Panc1 (cell line): ENCODE data around the gene HERC5. TPM values are rescaled to one million over a fixed set of nuclear protein-coding genes. Genes with fewer than 3 reads are reported as not detected.

Experiments used
- ATAC-seq: fragments of 200-7000 bp; cut with Tn5 transposase; 2 replicates; pipeline ENCODE4 v1.9.1; 2020; ENCODE audit warnings: mild to moderate bottlenecking, moderate library complexity
- BruUV-seq: library from RNA; stranded (reverse); fragments of 400-500 nt; replicated peaks from 2 replicates; lab custom pipeline; 2021; lab: Mats Ljungman, UMichigan
- CTCF ChIA-PET: fragments of 300-600 bp; sonication (Branson Sonifier 250); formaldehyde crosslinking; loops from one replicate; lab custom pipeline; 2022; ENCODE audit warnings: antibody characterized with exemption; lab: Charles Lee
- POLR2A ChIA-PET: fragments of 300-600 bp; sonication (Branson Sonifier 250); formaldehyde crosslinking; loops from one replicate; lab custom pipeline; 2022; ENCODE audit warnings: antibody characterized with exemption; lab: Charles Lee
- DNase-seq: peaks from one replicate; pipeline ENCODE4 v3.0.0-alpha.2; 2010; ENCODE audit warnings: low read depth, low spot score
- H3K27ac ChIP-seq: 2 replicates; pipeline ENCODE4 v1.5.1; 2011; ENCODE audit warnings: mild to moderate bottlenecking, low read length, inconsistent platforms
- H3K27me3 ChIP-seq: fragments of 200-500 bp; sonication (Bioruptor generic); 2 replicates; pipeline ENCODE4 v1.6.0; 2014; ENCODE audit warnings: low read length, inconsistent platforms; ENCODE audit not compliant: control insufficient read depth, insufficient read depth
- H3K36me3 ChIP-seq: fragments of 200-500 bp; sonication (Bioruptor generic); 2 replicates; pipeline ENCODE4 v1.5.1; 2014; ENCODE audit warnings: inconsistent platforms, mild to moderate bottlenecking, low read length, moderate library complexity; ENCODE audit not compliant: control insufficient read depth, insufficient read depth
- H3K4me1 ChIP-seq: 2 replicates; pipeline ENCODE4 v1.5.1; 2011; ENCODE audit warnings: inconsistent platforms, mild to moderate bottlenecking, low read length, moderate library complexity; ENCODE audit not compliant: control insufficient read depth, insufficient read depth
- H3K4me3 ChIP-seq, 2 experiments: 2 replicates each; pipeline ENCODE4 v1.5.1; 2011 to 2012; ENCODE audit warnings: low read depth in 2 of 2, low read length in 2 of 2, mild to moderate bottlenecking in 2 of 2, inconsistent platforms in 1 of 2, moderate library complexity in 1 of 2
- H3K9me3 ChIP-seq: fragments of 200-500 bp; sonication (Bioruptor generic); 2 replicates; pipeline ENCODE4 v1.5.1; 2014; ENCODE audit warnings: low read depth, mild to moderate bottlenecking, inconsistent platforms, low read length, moderate library complexity; ENCODE audit not compliant: control insufficient read depth, insufficient read depth
- CTCF ChIP-seq: fragments of 450-650 bp; IDR thresholded peaks from 2 replicates; pipeline ENCODE4 v1.5.1; 2017; ENCODE audit warnings: mild to moderate bottlenecking
- POLR2AphosphoS5 ChIP-seq: IDR thresholded peaks from 2 replicates; pipeline ENCODE4 v1.6.1; 2012; ENCODE audit warnings: mild to moderate bottlenecking, low read depth, low read length, moderate library complexity
- REST ChIP-seq, 2 experiments: IDR thresholded peaks; 2 replicates each; pipeline ENCODE4 v1.6.1; 2011 to 2012; ENCODE audit warnings: low read depth in 2 of 2, control low read depth in 1 of 2, low read length in 1 of 2, mild to moderate bottlenecking in 1 of 2, moderate library complexity in 1 of 2; ENCODE audit not compliant: insufficient read depth in 1 of 2
- SIN3A ChIP-seq: IDR thresholded peaks from 2 replicates; pipeline ENCODE4 v1.6.1; 2012; ENCODE audit warnings: low read depth, mild to moderate bottlenecking, low read length, moderate library complexity, borderline replicate concordance; ENCODE audit not compliant: insufficient read depth
- TCF7L2 ChIP-seq: IDR thresholded peaks from 2 replicates; pipeline ENCODE4 v1.6.1; 2011; ENCODE audit warnings: mild to moderate bottlenecking, low read depth, low read length, inconsistent platforms
- in situ Hi-C: cut with HindIII; loops from 2 replicates; pipeline ENCODE4 v1.10.0; 2016; ENCODE audit warnings: low sequenced_read_pairs, low pct_unique_long_range_greater_than_20kb
- intact Hi-C: fragments of 100-400 bp; cut with micrococcal nuclease; formaldehyde crosslinking; loops from one replicate; pipeline ENCODE4 v1.10.0; 2022; ENCODE audit not compliant: unreplicated experiment
- total RNA-seq: library from RNA; stranded (reverse); gene quantifications from one replicate; pipeline ENCODE4 v1.2.1, GENCODE V29; 2021; ENCODE audit not compliant: unreplicated experiment

Gene HERC5
- total RNA-seq, 1 experiment from 2014 or later: 6.7 TPM

- Histone ChIP-seq H3K9me3 (no peaks in the 10 kb centered on the region), H3K27ac (no peak overlapping the region), H3K36me3 (no peaks in the 10 kb centered on the region), H3K27me3 (no peaks in the 10 kb centered on the region), H3K4me1 (no peaks in the 10 kb centered on the region), H3K4me3 (no peak overlapping the region)
- BruUV-seq: no TSS peak
- ChIA-PET POLR2A (no interaction called here), CTCF (no interaction called here)
- TF ChIP-seq CTCF (no peak), REST (IDR thresholded peaks at IDR 0.05; ENCODE audit: insufficient read depth in 1 of 2, low read depth in 2 of 2, low read length in 1 of 2) (no peak), SIN3A (no peak), TCF7L2 (no peak), POLR2AphosphoS5 (no peak)
- in situ Hi-C loops: no loop called here
- DNase-seq (no peak), ATAC-seq (no peak)
- intact Hi-C loops: no loop called here
Measured at GRCh38 chr4:88415982-88416381, 40.9 kb upstream of the HERC5 start.

DNA sequence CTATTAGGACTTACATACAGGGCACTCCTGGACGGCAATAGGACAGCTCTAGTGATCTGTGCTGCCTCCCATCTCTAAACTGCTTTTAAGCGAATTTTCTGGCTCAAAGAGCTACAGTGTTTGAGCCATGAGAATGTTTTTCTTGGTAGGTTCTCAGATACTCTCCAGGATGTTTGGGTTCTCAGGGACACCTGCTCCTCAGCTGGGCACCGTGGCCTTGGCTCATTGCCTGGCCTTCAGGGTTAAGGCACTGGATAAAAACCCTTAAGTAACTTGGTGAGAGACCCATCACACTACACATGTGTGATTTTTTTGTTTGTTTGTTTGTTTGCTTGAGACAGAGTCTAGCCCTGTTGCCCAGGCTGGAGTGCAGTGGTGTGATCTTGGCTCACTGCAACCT lies 38.5 kb upstream of the HERC5 start:
- Histone ChIP-seq H3K4me1 (no peaks in the 10 kb centered on the region), H3K27me3 (no peaks in the 10 kb centered on the region), H3K4me3 (no peak overlapping the region), H3K27ac (no peak overlapping the region), H3K36me3 (no peaks in the 10 kb centered on the region), H3K9me3 (no peaks in the 10 kb centered on the region)
- TF ChIP-seq SIN3A (no peak), REST (IDR thresholded peaks at IDR 0.05; ENCODE audit: insufficient read depth in 1 of 2, low read depth in 2 of 2, low read length in 1 of 2) (no peak), CTCF (no peak), TCF7L2 (no peak), POLR2AphosphoS5 (no peak)
- no TSS peak for BruUV-seq
- CTCF ChIA-PET: no interaction called here
- in situ Hi-C loops: no loop called here
- intact Hi-C loops: no loop called here
- ATAC-seq (no peak), DNase-seq (no peak)
- POLR2A ChIA-PET: no interaction called here
